Muscle layer of colon (tissue), 2 donors: ENCODE results near the gene PGM3.
A peak's percentile ranks its signal among the peaks of the same experiment; 100 is the strongest.
"Not testable (repeated sequence)": the region's sequence is repeated elsewhere in the genome, so short reads cannot be mapped to it uniquely, and the experiment has no call there.

Experiments
- H3K27ac ChIP-seq: one replicate; pipeline ENCODE4 v1.7.0; 2013; ENCODE audit warnings: low read depth, mild to moderate bottlenecking, low read length, moderate library complexity
- H3K27me3 ChIP-seq, 2 donors: one replicate each; pipeline ENCODE4 v1.7.0; 2013; ENCODE audit warnings: low read length in 2 of 2, mild to moderate bottlenecking in 2 of 2; ENCODE audit not compliant: insufficient read depth in 2 of 2, control insufficient read depth in 1 of 2
- H3K36me3 ChIP-seq: one replicate; pipeline ENCODE4 v1.7.0; 2013; ENCODE audit warnings: mild to moderate bottlenecking, low read length; ENCODE audit not compliant: insufficient read depth
- H3K4me1 ChIP-seq: one replicate; pipeline ENCODE4 v1.7.0; 2013; ENCODE audit warnings: mild to moderate bottlenecking, low read length; ENCODE audit not compliant: insufficient read depth
- H3K4me3 ChIP-seq, 2 donors: one replicate each; pipeline ENCODE4 v1.7.0; 2013; ENCODE audit warnings: low read length in 2 of 2, low read depth in 1 of 2, mild to moderate bottlenecking in 1 of 2, moderate library complexity in 1 of 2
- H3K9ac ChIP-seq: one replicate; pipeline ENCODE4 v1.7.0; 2013; ENCODE audit warnings: low read length
- H3K9me3 ChIP-seq: one replicate; pipeline ENCODE4 v1.7.0; 2013; ENCODE audit warnings: mild to moderate bottlenecking, low read length
- donor health status: abdominal sarcoma.
- donor health status: Adenocarcinoma of cecum.

PGM3 gene

DNA sequence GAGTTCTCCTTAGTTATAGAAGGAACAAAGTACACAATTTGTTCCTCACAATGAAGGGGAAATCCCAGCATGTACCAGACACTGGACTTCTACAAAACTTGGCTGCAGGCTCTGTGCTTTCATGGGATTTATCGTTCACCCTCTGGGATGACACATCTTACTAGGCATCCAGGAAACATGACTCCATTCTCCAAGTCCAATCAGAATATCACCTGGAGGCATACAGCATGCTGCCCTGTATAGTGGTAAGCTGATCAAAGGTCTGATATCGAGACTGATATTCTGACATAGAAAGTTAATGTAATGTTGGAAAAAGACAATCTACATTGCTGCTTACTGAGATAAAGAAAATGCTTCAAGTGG lies 6.8 kb upstream of the PGM3 start:
- H3K27ac ChIP-seq, result no peak overlapping the region
- H3K27me3 ChIP-seq, result no peaks in the 10 kb centered on the region
- H3K4me1 ChIP-seq, result no peaks in the 10 kb centered on the region
- no peaks in the 10 kb centered on the region for H3K9me3 ChIP-seq
- peaks cover 11% of the 10 kb centered on the region for H3K36me3 ChIP-seq
- H3K4me3 ChIP-seq, result no peak overlapping the region
- H3K9ac ChIP-seq, result no peak overlapping the region

DNA sequence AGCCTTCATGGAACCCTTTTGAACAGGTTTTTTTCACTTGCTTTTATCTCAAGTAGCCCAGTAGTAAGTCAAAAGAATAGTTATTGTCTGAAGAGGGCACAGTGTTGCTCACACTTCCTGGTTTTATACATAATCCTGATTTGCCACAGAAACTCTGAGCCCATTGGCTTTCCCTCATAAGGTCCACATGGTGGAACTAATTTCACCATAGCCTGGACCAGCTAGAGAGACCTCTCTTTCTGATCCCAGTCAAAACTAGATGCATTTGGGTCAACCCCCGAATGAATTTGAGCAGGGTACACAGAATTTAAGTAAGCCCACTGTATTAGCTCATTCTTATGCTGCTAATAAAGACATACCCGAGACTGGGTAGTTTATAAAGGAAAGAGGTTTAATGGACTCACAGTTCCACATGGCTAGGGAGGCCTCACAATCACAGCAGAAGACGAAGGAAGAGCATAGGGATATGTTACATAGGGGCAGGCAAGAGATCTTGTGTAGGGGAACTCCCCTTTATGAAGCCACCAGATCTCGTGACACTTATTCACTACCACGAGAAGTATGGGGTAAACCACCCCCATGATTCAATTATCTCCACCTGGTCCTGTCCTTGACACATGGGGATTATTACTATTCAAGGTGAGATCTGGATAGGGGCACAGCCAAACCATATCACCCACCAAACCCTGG lies 6.3 kb upstream of the PGM3 start:
- Histone ChIP-seq H3K4me3 (no peak overlapping the region), H3K9ac (no peak overlapping the region), H3K27me3 (no peaks in the 10 kb centered on the region), H3K9me3 (no peaks in the 10 kb centered on the region), H3K27ac (no peak overlapping the region), H3K4me1 (peaks cover 2% of the 10 kb centered on the region), H3K36me3 (peaks cover 11% of the 10 kb centered on the region)

DNA sequence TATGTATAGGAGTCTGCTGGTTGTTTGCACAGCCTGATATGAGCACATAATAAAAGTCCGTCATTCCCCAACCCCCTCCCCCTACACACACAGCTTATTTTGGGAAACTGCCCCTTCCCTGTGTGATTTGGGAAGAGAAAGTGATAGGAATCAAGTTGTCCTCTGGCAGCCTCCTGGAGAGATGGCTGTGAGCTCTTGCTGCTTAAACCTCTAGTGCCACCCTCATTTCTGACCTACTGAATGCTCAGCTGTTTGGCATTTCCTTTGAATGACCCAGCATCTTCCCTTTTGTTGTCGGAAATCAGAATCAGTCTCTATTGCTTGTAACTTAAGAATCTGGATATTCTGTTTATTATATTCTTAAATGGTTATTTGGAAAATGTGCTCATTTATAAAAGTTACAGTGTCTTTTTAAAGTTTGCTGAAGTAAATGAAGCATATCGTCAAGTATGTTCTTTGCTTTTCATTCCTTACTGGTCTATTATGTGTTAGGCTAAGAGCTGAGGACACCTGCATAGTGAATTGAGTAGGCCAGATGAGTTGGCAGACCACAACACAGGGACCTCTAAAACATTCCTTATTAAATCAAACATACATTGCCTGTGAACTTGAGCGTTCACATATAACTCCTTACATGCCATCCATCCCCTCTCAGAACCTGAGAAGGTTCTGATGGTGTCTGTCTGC lies 5.6 kb upstream of the PGM3 start:
- Histone ChIP-seq H3K27me3 (no peaks in the 10 kb centered on the region), H3K4me3 (no peak overlapping the region), H3K36me3 (peaks cover 11% of the 10 kb centered on the region), H3K9me3 (no peaks in the 10 kb centered on the region), H3K9ac (no peak overlapping the region), H3K4me1 (peaks cover 5% of the 10 kb centered on the region), H3K27ac (no peak overlapping the region)

DNA sequence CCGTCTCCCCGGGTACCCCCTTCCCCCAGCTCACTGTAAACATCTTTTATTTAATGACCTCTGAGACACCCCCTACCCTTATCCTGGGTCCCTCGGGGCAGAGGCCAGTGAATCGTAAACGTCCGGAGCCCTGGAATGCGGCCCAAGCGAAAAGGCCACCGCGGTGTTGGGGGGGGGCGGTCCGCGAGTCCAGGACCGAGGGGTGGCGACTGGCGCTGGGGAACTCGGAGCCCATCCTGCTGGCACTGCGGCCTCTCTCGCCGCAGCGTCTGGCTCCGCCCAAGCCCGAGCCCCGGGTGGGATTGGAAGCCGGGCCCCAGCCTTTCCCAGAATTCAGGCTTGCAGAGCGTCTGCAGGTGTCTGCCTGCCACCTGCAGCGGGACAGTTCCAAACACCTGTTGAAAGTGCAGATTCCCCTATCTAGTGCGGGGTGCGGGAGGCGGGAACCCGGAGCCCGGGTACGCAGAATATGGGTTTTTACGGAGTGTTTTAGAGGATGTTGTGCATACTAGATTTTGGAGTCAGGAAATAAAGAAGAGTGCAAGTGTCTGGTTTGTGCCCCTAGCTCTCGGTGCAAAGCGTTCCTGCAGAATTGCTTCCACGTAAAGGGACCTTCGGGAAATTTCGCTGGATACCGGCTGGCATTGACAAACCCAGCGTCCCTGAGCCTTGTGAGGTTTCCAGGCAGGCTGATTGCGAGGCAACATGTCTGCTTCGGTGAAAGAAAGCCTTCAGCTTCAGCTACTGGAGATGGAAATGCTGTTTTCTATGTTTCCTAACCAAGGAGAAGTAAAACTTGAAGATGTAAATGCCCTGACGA lies 892 bp upstream of the PGM3 start:
- peak overlapping the region; percentile 91 for H3K27ac ChIP-seq
- H3K36me3 ChIP-seq, result peaks cover 11% of the 10 kb centered on the region
- H3K9me3 ChIP-seq, result no peaks in the 10 kb centered on the region
- H3K9ac ChIP-seq, result peak overlapping the region; percentile 62
- peak overlapping the region; percentile 78 to 98 for H3K4me3 ChIP-seq
- no peaks in the 10 kb centered on the region for H3K27me3 ChIP-seq
- H3K4me1 ChIP-seq, result peaks cover 11% of the 10 kb centered on the region

DNA sequence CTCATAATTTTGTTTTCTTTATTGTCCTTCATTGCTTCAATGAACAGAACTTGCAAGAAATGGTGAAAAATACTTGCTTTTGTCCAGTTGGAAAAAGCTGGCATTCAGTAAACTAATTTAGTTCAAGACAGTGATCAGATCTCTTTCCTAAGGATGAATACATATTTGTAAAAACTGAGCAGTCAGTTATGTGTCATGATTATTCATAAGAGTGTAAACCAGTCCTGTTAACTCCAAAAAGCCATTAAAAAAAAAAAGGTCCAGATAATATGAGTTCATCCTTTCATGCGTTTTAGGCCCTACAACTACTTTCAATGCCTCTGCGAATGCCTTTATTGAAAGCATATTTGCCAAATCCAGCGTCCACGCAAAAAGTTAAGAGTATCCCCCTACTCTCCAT lies 609 bp downstream of the PGM3 start:
- peaks cover 11% of the 10 kb centered on the region for H3K4me1 ChIP-seq
- H3K27ac ChIP-seq, result peak overlapping the region; percentile 91
- H3K27me3 ChIP-seq, result no peaks in the 10 kb centered on the region
- H3K9ac ChIP-seq, result peak overlapping the region; percentile 73
- peaks cover 14% of the 10 kb centered on the region for H3K36me3 ChIP-seq
- peak overlapping the region; percentile 78 to 98 for H3K4me3 ChIP-seq
- H3K9me3 ChIP-seq, result no peaks in the 10 kb centered on the region

DNA sequence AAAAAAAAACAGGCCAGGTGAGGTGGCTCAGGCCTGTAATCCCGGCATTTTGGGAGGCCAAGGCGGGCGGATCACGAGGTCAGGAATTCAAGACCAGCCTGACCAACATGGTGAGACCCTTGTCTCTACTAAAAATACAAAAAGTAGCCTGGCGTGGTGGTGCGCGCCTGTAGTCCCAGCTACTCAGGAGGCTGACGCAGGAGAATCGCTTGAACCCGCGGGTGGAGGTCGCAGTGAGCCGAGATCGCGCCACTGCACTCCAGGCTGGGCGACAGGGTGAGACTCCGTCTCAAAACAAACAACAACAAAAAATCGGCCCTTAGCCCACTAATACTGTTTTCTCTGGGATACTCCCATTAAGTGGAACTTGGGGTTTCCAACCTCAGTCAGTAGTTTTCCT lies 1.1 kb downstream of the PGM3 start:
- not testable (repeated sequence) for H3K27me3 ChIP-seq, H3K36me3 ChIP-seq, H3K9me3 ChIP-seq, H3K27ac ChIP-seq
- Histone ChIP-seq H3K9ac (peak overlapping the region; percentile 73), H3K4me1 (peaks cover 11% of the 10 kb centered on the region), H3K4me3 (peak overlapping the region in 1 of 2 donors; percentile 78)

DNA sequence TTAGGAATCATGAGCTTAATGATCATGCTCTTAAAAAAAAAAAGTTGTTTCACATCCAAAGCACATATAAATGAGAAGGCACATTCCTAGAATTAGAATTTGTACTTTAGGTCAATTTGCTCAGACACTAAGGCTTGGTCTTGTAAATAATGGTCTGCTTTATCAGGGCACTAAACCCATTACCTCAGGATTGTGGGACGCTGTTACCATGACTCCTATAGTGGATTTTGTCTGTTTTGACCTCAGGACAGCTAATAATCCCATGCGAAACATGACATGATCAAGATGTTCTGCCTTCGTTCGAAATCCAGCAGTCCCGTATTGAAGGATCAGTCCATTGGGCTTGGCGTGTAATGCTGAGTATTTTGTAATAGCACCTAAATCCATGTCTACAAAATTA lies 2.4 kb downstream of the PGM3 start:
- H3K27me3 ChIP-seq, result no peaks in the 10 kb centered on the region
- no peak overlapping the region for H3K27ac ChIP-seq
- peaks cover 11% of the 10 kb centered on the region for H3K4me1 ChIP-seq
- H3K4me3 ChIP-seq, result no peak overlapping the region
- peaks cover 13% of the 10 kb centered on the region for H3K36me3 ChIP-seq
- no peaks in the 10 kb centered on the region for H3K9me3 ChIP-seq
- no peak overlapping the region for H3K9ac ChIP-seq

DNA sequence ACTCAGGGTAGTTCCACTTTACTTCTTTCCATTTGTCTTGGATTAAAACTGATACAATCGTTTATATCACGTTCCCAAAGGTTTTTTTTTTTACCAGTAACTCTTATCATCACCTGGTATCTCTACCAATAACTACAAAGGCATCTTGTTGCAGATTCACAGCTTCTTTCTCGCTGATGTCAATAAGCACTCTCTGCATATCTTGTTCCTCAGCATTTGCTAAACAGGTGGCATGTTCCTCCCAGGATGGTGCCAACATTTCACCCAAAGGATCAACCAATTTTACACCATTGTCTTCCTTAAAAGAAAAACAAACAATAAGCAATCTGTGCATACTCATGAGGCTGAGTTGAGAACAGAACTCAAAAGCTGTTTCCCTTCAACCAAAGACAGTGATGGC lies 4.6 kb downstream of the PGM3 start:
- peaks cover 5% of the 10 kb centered on the region for H3K4me1 ChIP-seq
- peaks cover 19% of the 10 kb centered on the region for H3K36me3 ChIP-seq
- no peak overlapping the region for H3K9ac ChIP-seq
- H3K9me3 ChIP-seq, result no peaks in the 10 kb centered on the region
- H3K27ac ChIP-seq, result no peak overlapping the region
- H3K4me3 ChIP-seq, result no peak overlapping the region
- H3K27me3 ChIP-seq, result no peaks in the 10 kb centered on the region

DNA sequence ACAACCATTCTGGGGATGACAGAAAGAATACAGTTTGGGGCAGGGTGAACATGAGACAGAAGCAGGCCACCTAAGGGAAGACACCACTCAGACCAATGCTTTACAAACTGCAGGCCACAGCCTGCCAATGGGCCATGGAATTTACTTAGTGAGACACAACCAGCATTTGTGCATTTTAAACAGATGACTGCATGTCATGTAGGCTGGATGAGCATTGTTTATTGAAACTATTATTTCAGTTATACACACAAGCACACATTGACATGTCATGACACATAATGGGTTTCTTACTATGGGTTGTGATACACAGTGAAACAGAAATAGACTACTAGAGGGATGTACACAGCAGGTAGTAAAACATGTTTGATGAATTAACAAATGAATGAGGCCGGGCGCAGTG lies 8.0 kb downstream of the PGM3 start:
- H3K4me1 ChIP-seq, result no peaks in the 10 kb centered on the region
- H3K27ac ChIP-seq, result no peak overlapping the region
- H3K36me3 ChIP-seq, result peaks cover 42% of the 10 kb centered on the region
- no peak overlapping the region for H3K4me3 ChIP-seq
- H3K9ac ChIP-seq, result no peak overlapping the region
- H3K9me3 ChIP-seq, result no peaks in the 10 kb centered on the region
- no peaks in the 10 kb centered on the region for H3K27me3 ChIP-seq

DNA sequence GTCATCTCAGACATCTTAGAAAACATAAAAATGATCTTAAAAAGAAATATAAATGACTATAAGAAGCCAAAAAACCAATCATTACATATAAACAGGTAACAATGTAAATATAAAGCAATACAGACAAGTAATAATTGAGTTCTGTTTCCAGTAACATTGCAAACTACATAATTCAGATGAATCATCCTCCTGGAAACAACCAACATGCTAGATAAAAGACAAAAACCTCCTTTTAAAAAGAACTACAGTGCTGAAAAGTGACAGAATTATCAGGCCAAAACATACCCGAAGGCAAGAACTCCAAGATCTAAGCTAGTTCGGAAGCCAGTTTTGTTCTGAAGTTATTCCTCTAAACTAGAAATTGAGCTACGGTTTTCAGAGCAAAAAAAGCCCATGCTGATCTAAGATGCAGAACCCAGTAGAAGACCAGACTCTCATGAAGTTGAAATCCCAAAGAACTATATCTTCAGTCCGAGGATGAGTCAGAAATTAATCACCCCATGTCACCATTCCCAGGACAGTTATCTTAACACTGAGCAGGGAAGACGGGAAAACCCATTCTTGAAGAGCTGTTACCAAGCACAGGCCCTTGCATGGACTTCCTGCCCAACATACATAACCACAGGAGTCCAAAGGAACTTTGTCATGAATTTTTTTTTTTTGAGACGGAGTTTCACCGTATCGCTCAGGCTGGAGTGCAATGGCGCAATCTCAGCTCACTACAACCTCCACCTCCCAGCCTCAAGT lies 9.8 kb downstream of the PGM3 start:
- Histone ChIP-seq H3K9me3 (no peaks in the 10 kb centered on the region), H3K4me3 (no peak overlapping the region), H3K4me1 (no peaks in the 10 kb centered on the region), H3K27me3 (no peaks in the 10 kb centered on the region), H3K9ac (no peak overlapping the region), H3K27ac (no peak overlapping the region), H3K36me3 (peaks cover 39% of the 10 kb centered on the region)

DNA sequence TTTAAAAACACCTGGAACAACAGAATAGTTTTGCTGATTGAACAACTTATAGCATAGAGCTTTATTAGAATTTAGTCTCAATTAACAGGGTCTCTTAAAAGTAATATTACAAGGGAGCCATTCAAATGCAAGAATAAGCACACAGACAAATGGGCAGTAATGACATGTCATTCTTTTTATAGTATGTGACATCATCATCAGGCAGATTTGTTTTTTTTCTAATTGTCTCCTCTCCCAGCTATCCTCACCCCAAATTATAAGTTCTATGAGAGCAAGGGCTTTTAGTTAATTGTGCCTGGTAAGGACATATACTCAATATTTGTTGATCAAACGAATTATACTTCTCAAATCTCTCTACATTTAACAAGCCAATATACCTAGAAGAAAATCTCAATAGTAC lies 11.0 kb downstream of the PGM3 start:
- Histone ChIP-seq H3K9ac (no peak overlapping the region), H3K27me3 (no peaks in the 10 kb centered on the region), H3K9me3 (no peaks in the 10 kb centered on the region), H3K27ac (no peak overlapping the region), H3K36me3 (peaks cover 43% of the 10 kb centered on the region), H3K4me3 (no peak overlapping the region), H3K4me1 (no peaks in the 10 kb centered on the region)
